H1 (cell line): ENCODE data around the gene TFF1. TPM values are rescaled to one million over a fixed set of nuclear protein-coding genes. Genes with fewer than 3 reads are reported as not detected.

ENCODE experiments used
- CTCF ChIA-PET: fragments of 300-600 bp; sonication (Branson Sonifier 250); formaldehyde crosslinking; loops from one replicate; lab custom pipeline; 2021; ENCODE audit not compliant: partially characterized antibody; lab: Charles Lee
- POLR2A ChIA-PET: fragments of 300-600 bp; sonication (Branson Sonifier 250); formaldehyde crosslinking; loops from one replicate; lab custom pipeline; 2021; ENCODE audit warnings: inconsistent platforms; ENCODE audit not compliant: partially characterized antibody; lab: Charles Lee
- DNase-seq, 2 experiments: peaks; one replicate each; pipeline versions ENCODE4 v3.0.0 to v3.0.0-alpha.2; 2010 to 2022; ENCODE audit warnings: low spot score in 2 of 2, low read depth in 1 of 2, mixed read lengths in 1 of 2
- FAIRE-seq: peaks from 2 replicates; lab custom pipeline; 2011; peaks lifted over from hg19 to GRCh38; lab: Jason Lieb, UNC
- H2AFZ ChIP-seq: 2 replicates; pipeline ENCODE4 v1.8.1; 2012; ENCODE audit warnings: low read length, inconsistent platforms
- H2AK5ac ChIP-seq: 2 replicates; pipeline ENCODE4 v1.6.1; 2013; ENCODE audit warnings: low read depth, low read length
- H2BK120ac ChIP-seq: replicated peaks from 2 replicates; pipeline ENCODE3; 2013; ENCODE audit warnings: low read depth, low read length, inconsistent platforms
- H2BK12ac ChIP-seq: 2 replicates; pipeline ENCODE4 v1.6.1; 2013; ENCODE audit warnings: low read depth, low read length
- H2BK15ac ChIP-seq: 2 replicates; pipeline ENCODE4 v1.6.1; 2013; ENCODE audit warnings: low read length
- H2BK20ac ChIP-seq: 2 replicates; pipeline ENCODE4 v1.6.1; 2013; ENCODE audit warnings: low read length
- H2BK5ac ChIP-seq: 2 replicates; pipeline ENCODE4 v1.6.1; 2013; ENCODE audit warnings: low read depth, low read length
- H3K14ac ChIP-seq: 2 replicates; pipeline ENCODE4 v1.6.1; 2013; ENCODE audit warnings: inconsistent platforms; ENCODE audit not compliant: insufficient read length
- H3K18ac ChIP-seq: 2 replicates; pipeline ENCODE4 v1.6.1; 2013; ENCODE audit warnings: low read length; ENCODE audit errors: extremely low read depth
- H3K23ac ChIP-seq: 2 replicates; pipeline ENCODE4 v1.6.1; 2013; ENCODE audit warnings: inconsistent platforms; ENCODE audit not compliant: insufficient read length
- H3K23me2 ChIP-seq: 2 replicates; pipeline ENCODE4 v1.6.1; 2013; ENCODE audit warnings: low read depth, low read length
- H3K27ac ChIP-seq: 2 replicates; pipeline ENCODE4 v1.6.1; 2011; ENCODE audit warnings: low read depth, low read length, inconsistent platforms
- H3K27me3 ChIP-seq, 4 experiments: replicated peaks in 1 of 4; 1 replicate in 1 of 4; 2 replicates in 3 of 4; pipeline versions ENCODE4 v1.6.1 to v1.8.1; 2011 to 2013; ENCODE audit warnings: low read length in 3 of 4, mild to moderate bottlenecking in 3 of 4, inconsistent platforms in 2 of 4, mixed read lengths in 2 of 4, moderate library complexity in 1 of 4; ENCODE audit not compliant: control insufficient read depth in 3 of 4, insufficient read depth in 3 of 4; ENCODE audit errors: extremely low read depth in 1 of 4
- H3K36me3 ChIP-seq, 4 experiments: 2 replicates each; pipeline versions ENCODE4 v1.6.1 to v1.8.1; 2011 to 2013; ENCODE audit warnings: mild to moderate bottlenecking in 4 of 4, low read length in 3 of 4, moderate library complexity in 2 of 4, control low read depth in 1 of 4, inconsistent platforms in 1 of 4; ENCODE audit not compliant: insufficient read depth in 4 of 4, control insufficient read depth in 2 of 4
- H3K4ac ChIP-seq: replicated peaks from 2 replicates; pipeline ENCODE3; 2013; ENCODE audit warnings: low read length, low read depth, mixed read lengths, inconsistent platforms; ENCODE audit not compliant: insufficient read length
- H3K4me1 ChIP-seq, 4 experiments: replicated peaks in 1 of 4; 1 replicate in 1 of 4; 2 replicates in 3 of 4; pipeline versions ENCODE4 v1.6.1 to v1.8.1; 2011 to 2013; ENCODE audit warnings: low read length in 3 of 4, inconsistent platforms in 2 of 4, mixed read lengths in 1 of 4; ENCODE audit not compliant: insufficient read depth in 4 of 4, control insufficient read depth in 3 of 4
- H3K4me2 ChIP-seq, 2 experiments: 2 replicates each; pipeline versions ENCODE4 v1.6.1 to v1.8.1; 2011 to 2013; ENCODE audit warnings: low read depth in 2 of 2, low read length in 2 of 2, control low read depth in 1 of 2, inconsistent platforms in 1 of 2, mild to moderate bottlenecking in 1 of 2; ENCODE audit not compliant: insufficient read depth in 1 of 2
- H3K4me3 ChIP-seq, 4 experiments: fragments of 200-600, 300-600 bp in 1 of 4; sonication (generic), shearing (Covaris generic), sonication (Bioruptor Twin) in 1 of 4; 2 replicates each; pipeline versions ENCODE4 v1.5.1 to v1.8.1; 2011 to 2016; ENCODE audit warnings: low read length in 4 of 4, low read depth in 3 of 4, control low read depth in 2 of 4, inconsistent platforms in 2 of 4, mild to moderate bottlenecking in 2 of 4, mixed read lengths in 1 of 4, moderate library complexity in 1 of 4; ENCODE audit not compliant: insufficient read depth in 2 of 4; ENCODE audit errors: extremely low read depth in 1 of 4
- H3K56ac ChIP-seq: replicated peaks from 2 replicates; pipeline ENCODE3; 2013; ENCODE audit warnings: low read depth, mild to moderate bottlenecking, mixed read lengths, low read length, inconsistent platforms; ENCODE audit not compliant: insufficient read length
- H3K79me1 ChIP-seq: 2 replicates; pipeline ENCODE4 v1.6.1; 2013; ENCODE audit warnings: low read depth, low read length, control low read depth
- H3K79me2 ChIP-seq, 2 experiments: 2 replicates each; pipeline versions ENCODE4 v1.6.1 to v1.8.1; 2012 to 2013; ENCODE audit warnings: low read length in 2 of 2, mild to moderate bottlenecking in 2 of 2, inconsistent platforms in 1 of 2; ENCODE audit not compliant: insufficient read depth in 2 of 2, control insufficient read depth in 1 of 2
- H3K9ac ChIP-seq, 4 experiments: replicated peaks in 1 of 4; 1 replicate in 1 of 4; 2 replicates in 3 of 4; pipeline versions ENCODE4 v1.6.1 to v1.8.1; 2011 to 2013; ENCODE audit warnings: low read depth in 3 of 4, low read length in 3 of 4, control low read depth in 2 of 4, mild to moderate bottlenecking in 2 of 4, moderate library complexity in 2 of 4, inconsistent platforms in 1 of 4; ENCODE audit errors: extremely low read depth in 1 of 4
- H3K9me3 ChIP-seq, 2 experiments: 2 replicates each; pipeline versions ENCODE4 v1.6.1 to v1.8.1; 2012 to 2013; ENCODE audit warnings: mild to moderate bottlenecking in 2 of 2, moderate library complexity in 2 of 2, control low read depth in 1 of 2, inconsistent platforms in 1 of 2, low read depth in 1 of 2, low read length in 1 of 2, mixed read lengths in 1 of 2; ENCODE audit not compliant: insufficient read depth in 2 of 2
- H4K20me1 ChIP-seq, 2 experiments: replicated peaks in 1 of 2; 2 replicates each; pipeline versions ENCODE3 to v1.8.1; 2011 to 2013; ENCODE audit warnings: inconsistent platforms in 2 of 2, low read length in 2 of 2, mild to moderate bottlenecking in 1 of 2; ENCODE audit not compliant: insufficient read depth in 2 of 2, control insufficient read depth in 1 of 2
- H4K5ac ChIP-seq: 2 replicates; pipeline ENCODE4 v1.6.1; 2013; ENCODE audit warnings: low read length, low read depth, mixed read lengths, inconsistent platforms; ENCODE audit not compliant: insufficient read length
- H4K8ac ChIP-seq: 2 replicates; pipeline ENCODE4 v1.8.0; 2013; ENCODE audit warnings: mild to moderate bottlenecking, moderate library complexity, low read length, inconsistent platforms; ENCODE audit not compliant: insufficient read depth; ENCODE audit errors: extremely low read depth
- H4K91ac ChIP-seq: replicated peaks from 2 replicates; pipeline ENCODE3; 2013; ENCODE audit warnings: low read length, mixed read lengths, inconsistent platforms; ENCODE audit not compliant: insufficient read length
- TBP ChIP-seq: IDR thresholded peaks from 2 replicates; pipeline ENCODE4 v1.6.1; 2011; ENCODE audit warnings: low read depth, low read length, improper control_type of control experiment
- WGBS, 2 experiments: shearing (Covaris generic) in 1 of 2; methylation state at CpG; one replicate each; pipeline versions ENCODE4 v1.1.6 to v1.1.7; 2013 to 2015; ENCODE audit warnings: low lambda C conversion rate in 2 of 2, mixed read lengths in 2 of 2, inconsistent platforms in 1 of 2, low coverage in 1 of 2, missing lambda C conversion rate in 1 of 2; ENCODE audit not compliant: insufficient replicate concordance in 2 of 2, insufficient coverage in 1 of 2, insufficient read length in 1 of 2; ENCODE audit errors: extremely low coverage in 1 of 2, missing lambda C conversion rate in 1 of 2; 5-methylcytosine and 5-hydroxymethylcytosine counted together
- polyA plus RNA-seq, 7 experiments: library from polyadenylated mRNA; depleted of rRNA in 3 of 7; stranded (reverse) in 5 of 7; unstranded in 2 of 7; fragments of >200 nt in 5 of 7; fragments of 200-250 nt in 2 of 7; gene quantifications; 1 replicate in 5 of 7; 2 replicates in 1 of 7; 4 replicates in 1 of 7; pipeline versions ENCODE4 v1.2.1 to v1.2.3, GENCODE V29; 2011 to 2013; ENCODE audit warnings: missing spikeins in 2 of 7, mixed read lengths in 2 of 7
- total RNA-seq: library from RNA; stranded (reverse); fragmentation: NEBNext Ultra II Directional; extraction: Animal tissue kit (Norgen Biotek cat#: 25700); gene quantifications from 2 replicates; pipeline ENCODE4 v1.2.1, GENCODE V29; 2021

Gene TFF1
- total and polyA plus RNA-seq, 2 of the 8 experiments (the other 6 are each of a cell fraction or from before 2014, with no cell fraction given): not detected

- no peaks in the 10 kb centered on the region for H4K20me1 ChIP-seq
- CTCF ChIA-PET: no interaction called here
These were observed 14.5 kb downstream of the TFF1 start for GRCh38 chr21:42351626-42352440.

More at GRCh38 chr21:42351626-42352440, 14.5 kb downstream of the TFF1 start:
- Histone ChIP-seq H4K5ac (no peak overlapping the region), H2AFZ (no peak overlapping the region), H2AK5ac (no peak overlapping the region), H3K36me3 (no peaks in the 10 kb centered on the region), H3K79me2 (no peaks in the 10 kb centered on the region), H3K27ac (no peak overlapping the region), H3K9ac (no peak overlapping the region), H2BK12ac (no peak overlapping the region), H3K79me1 (no peaks in the 10 kb centered on the region), H3K27me3 (no peaks in the 10 kb centered on the region), H3K4me2 (no peak overlapping the region), H3K18ac (no peak overlapping the region; the same call in 1 of the 2 replicates), H3K4ac (no peak overlapping the region), H3K23me2 (no peaks in the 10 kb centered on the region), H2BK15ac (no peak overlapping the region), H3K56ac (no peak overlapping the region), H3K23ac (no peak overlapping the region), H2BK20ac (no peak overlapping the region), H4K8ac (no peak overlapping the region), H3K9me3 (no peaks in the 10 kb centered on the region), H4K91ac (no peak overlapping the region), H3K14ac (no peak overlapping the region), H2BK5ac (no peak overlapping the region), H3K4me3 (no peak overlapping the region), H2BK120ac (no peak overlapping the region), H3K4me1 (no peaks in the 10 kb centered on the region)
- FAIRE-seq (no peak), DNase-seq (no peak)
- POLR2A ChIA-PET: no interaction called here
- 83% methylated on average over 10 of the region's 11 CpGs; no CpG with 5 or more reads in 1 of the 2 experiments for WGBS, 2 experiments
- TF ChIP-seq TBP: no peak
